SKM-1 treated with dmso at 0.1 percent for 144 hours (cell line): ENCODE results near the gene MISFA.
"Not testable (repeated sequence)": the region's sequence is repeated elsewhere in the genome, so short reads cannot be mapped to it uniquely, and the experiment has no call there.

ENCODE experiments used
- DNase-seq: peaks from one replicate; lab custom pipeline; 2025; ENCODE audit not compliant: unreplicated experiment; lab: John Stamatoyannopoulos, UW

The MISFA gene

DNA sequence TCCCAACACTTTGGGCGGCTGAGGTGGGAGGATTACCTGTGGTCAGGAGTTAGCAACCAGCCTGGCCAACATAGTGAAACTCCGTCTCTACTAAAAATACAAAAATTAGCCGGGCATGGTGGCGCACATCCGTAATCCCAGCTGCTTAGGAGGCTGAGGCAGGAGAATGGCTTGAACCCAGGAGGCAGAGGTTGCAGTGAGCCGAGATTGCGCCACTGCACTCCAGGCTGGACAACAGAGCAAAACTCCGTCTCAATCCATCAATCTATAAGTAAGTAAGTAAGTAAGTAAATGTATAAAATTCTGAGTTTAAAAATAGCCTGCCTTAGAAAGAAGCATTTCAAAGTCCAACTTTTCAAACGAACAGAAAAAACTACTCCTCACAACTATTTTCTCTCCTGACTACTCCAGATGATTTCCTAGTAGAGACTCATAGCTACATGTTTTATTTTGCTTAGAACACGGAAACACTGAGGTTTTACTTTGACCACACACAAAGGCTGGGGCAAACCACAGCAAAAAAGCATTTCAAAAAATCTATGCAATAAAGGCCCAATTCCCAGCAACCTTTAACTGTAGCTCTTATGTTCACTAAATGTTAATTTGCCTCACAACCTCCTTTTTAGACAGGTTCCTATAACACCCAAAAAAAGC, 18.2 kb downstream of the MISFA start:
- no peak for DNase-seq

DNA sequence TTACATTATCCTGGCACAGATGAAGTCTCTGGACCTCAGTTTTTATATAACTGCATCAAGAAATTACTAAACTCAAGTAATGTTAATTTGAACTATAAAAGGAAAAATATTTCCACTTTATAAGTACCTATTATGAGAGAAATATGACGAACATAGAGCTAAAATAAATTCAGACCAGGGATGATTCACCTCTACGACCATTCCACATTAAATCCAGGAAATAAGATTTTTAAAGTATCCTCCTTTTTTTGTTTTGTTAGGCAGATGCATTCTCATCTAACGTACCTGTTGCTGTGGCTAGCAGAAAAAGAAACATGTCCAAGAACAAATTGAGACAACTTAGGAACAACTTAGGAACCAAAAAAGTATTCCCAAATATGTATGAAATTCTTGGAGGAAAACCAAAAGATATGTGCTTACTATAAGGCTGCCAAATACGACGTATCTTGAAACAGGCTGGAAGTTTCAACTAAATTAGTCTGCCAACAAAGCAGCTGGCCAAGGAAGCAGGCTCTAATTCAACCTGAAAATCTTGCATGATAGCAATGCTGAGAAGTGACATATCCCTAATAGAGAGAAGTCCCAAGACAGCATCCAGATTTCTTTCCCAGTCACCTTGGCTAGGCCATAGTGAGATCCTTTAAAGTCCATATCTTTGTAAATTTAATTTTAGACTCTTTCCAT, 18.9 kb downstream of the MISFA start:
- DNase-seq = no peak

DNA sequence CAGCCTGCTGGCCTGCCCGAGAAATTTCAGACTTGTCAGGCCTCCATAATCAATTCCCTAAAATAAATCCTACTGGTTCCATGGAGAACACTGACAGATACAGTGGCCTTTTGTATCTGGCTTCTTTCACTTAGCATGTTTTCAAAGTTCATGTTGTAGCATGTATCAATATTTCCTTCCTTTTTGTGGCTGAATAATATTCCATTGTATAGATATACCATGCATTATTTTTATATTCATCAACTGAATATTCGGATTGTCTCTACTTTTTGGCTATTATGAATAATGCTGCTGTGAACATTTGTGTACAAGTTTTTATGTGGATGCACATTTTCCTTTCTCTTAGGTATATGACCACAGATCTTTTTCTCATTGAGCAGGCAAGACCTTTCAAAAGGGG, 24.1 kb downstream of the MISFA start:
- DNase-seq = no peak

DNA sequence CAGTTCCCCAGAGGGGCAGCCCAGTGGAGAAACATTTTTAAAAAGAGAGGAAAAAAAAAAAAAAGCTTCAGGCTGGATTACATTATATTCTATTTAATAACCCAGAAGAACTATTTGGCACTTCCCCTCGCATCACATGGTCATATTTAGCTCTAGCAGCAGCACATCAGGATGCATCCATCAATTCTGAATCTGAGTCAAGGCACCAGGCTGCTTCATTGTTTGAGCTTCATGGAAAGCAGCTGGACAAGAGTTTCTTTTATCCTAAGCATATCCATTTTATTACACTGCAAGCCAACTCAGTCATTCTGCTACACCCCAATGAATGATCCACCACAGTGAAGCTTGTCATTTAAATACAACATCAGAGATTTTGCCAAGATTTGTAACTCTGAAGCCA, 24.6 kb downstream of the MISFA start:
- DNase-seq = no peak

DNA sequence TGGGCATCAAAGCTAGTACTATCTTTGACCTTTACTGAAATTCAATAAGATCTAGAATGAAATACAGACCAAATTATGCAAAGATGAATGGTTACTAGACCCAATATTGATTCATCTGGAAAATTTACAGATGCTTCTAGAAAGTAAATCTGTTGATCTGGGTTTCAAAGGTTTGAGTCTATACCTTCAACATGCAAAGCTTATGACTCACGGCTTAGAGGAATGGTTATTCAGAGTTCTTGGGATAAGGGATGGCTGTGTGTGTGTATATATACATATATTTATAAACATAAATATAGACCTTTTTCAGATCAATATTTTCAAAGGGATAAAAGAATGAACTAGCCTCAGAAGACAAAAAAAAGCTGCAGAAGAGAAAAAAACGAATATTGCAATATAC, 33.3 kb downstream of the MISFA start:
- no peak for DNase-seq

DNA sequence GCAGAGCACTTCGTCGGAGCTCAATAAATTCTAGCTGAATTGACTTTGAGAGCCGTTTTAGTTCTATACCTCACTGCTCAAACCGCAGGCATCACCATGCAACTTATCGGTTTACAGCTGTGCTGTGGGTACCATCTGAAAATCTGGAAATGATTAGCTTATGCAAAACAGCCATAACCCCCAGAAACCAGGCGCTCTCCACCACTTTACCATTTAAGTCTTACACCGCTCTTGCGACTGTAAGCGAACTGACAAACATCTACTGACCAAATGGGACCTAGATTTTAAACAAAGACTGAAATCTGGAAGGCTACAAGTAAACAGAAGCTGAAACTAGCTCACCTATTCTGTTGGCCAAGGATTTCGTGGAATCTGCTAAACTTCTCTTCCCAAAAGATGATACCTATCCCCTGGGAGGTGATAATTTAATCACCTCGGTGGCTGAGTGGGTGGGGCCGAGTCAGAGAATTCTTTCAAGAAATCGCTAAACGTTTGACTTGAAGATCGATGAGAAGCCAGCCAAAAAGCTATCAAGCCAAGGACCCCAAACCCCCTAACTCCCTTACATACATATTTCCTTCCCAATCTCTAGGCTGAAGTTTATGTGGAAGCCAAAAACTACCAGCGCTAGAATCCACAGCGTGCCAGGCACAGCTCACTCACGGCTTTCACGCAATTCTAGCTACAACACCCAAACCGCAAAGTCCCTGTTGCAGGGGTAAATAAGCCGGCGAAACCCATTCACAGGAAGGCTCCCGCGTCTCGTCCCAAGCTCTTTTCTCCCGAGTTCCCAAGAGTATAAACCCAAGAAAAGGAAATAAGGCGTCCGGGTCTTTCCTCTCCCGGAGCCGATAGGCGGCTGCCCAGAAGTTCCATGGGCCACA, 33.9 kb downstream of the MISFA start:
- no peak for DNase-seq

DNA sequence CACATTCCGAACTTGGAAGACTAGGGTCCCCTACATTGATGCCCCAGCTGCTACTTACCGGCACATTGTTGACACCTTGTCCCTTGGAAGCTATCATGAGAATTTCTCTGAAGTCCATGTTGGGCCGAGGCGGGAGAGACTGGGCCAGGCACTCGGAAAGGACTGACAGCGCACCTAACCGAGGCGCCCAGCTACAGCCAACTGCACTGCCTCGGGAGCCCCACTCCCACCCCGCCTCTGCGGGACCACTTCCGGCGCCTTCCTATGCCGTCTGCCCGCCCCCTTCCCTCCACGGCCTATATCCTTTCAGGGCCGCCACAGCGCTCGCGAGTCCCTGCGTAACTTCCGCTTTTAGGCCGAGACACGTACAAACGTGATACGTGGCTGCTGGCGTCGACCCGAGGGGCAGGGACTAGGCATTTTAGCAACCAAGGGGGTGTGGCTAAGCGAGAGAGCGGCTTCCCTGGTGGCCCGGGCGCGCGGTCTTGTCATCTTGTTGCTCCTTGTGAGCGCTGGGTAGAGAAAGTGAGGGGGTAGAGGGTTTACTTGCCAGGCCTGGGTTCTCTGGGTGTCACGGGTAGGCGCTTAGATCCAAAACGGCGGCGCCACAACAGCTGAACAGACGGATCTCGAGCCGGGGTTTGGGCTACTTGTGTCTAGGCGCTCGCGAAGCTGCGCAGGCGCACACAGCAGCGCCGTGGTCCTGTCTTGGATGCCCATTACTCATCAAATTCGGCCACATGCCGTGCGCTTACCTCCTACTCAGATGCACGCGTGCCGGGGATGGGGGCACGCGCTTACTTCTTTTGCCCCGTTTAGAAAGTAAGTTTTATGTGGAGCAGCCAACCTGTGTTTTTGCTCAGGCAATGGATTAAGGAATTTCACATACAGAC, 34.8 kb downstream of the MISFA start, which contains the start of gene SPTY2D1:
TSS of gene SPTY2D1 (minus strand) at position 203 of the 893 bp plus-strand sequence. CDS start at position 118, 85 bp downstream.
- peak; percentile 95 for DNase-seq

DNA sequence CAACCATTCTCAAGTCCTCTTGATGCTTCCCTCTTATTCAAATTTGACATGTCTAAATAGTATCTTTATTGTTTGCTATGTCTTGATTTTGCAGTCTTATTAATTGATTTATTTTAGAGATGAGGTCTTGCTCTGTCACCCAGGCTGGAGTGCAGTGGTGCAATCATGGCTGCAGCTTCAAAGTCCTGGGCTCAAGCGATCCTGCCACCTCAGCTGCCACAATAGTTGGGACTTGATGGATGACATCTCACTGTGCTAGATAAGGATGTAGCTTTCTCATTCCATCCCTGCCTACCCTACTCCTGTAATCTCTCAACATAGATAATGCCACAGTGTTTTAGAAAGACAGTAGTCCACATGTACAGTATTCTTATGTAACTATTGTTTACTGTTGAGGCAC, 42.1 kb downstream of the MISFA start:
- no peak for DNase-seq

DNA sequence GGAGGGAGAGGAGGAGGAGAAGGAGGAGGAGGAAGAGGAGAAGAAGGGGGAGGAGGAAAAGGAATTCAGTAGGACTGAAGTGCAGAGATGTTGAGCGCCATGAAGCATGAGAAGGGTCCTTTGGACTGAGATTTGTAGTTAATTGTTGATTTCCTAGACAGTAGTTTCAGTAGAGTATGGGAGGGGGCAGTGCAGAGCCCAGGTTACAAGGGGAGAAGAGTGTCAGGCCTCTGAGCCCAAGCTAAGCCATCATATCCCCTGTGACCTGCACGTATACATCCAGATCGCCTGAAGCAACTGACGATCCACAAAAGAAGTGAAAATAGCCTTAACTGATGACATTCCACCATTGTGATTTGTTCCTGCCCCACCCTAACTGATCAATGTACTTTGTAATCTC, 43.4 kb downstream of the MISFA start:
- DNase-seq = not testable (repeated sequence)

DNA sequence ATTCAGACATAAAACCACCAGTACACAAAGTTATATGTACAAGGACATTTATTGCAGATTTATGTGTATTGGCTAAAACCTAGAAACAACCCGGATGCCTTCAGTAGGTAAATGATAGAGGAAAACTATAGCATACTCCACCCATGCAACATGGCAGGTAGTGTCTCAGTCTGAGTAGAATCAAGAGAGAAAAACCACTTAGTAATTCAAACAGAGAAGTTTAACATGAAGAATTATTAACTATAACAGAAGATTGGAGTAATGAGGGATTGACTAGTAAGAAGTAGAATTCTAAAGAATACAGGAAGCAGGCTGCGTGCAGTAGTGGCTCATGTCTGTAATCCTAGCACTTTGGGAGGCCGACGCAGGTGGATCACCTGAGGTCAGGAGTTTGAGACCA, 50.8 kb downstream of the MISFA start:
- no peak for DNase-seq

DNA sequence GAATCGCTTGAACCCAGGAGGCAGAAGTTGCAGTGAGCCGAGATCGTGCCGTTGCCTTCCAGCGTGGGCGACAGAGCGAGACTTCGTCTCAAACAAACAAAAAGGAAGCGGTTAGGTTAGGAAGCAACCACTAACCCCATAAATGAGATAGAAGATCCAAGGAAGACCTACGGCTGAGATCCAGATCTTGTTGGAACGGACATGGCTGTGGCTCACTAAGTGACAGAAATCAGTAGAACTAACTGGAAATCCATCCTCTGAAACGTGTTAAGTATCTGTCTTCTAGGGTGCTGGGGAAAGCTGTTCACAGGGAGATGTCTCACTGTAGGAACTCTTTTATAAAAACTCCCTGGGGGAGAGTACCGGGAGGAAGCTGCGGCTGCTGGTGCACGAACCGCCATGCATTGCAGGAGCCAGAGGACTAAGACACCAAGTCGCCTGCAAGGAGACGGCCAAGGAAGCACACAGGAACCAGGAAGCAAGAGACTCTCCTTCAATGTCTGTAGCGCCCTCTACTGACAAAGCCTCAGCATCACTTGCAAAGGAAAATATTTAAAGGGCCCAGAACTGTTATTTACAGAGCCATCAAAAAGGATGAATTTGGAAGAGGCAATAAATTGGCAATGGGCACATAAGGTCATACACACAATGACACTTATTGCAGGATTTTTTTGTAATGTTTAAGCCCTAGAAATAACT, 51.4 kb downstream of the MISFA start:
- peak; percentile 69 for DNase-seq
